Measurements from ENCODE around the gene NQO1. TPM values are rescaled to one million over a fixed set of nuclear protein-coding genes. Genes with fewer than 3 reads are reported as not detected.

Gene NQO1
- total and polyA plus RNA-seq, 2 of the 13 experiments (the other 11 are each of a cell fraction or from before 2014, with no cell fraction given): 464 to 1,060 TPM

- TF ChIP-seq, protein P1, sequence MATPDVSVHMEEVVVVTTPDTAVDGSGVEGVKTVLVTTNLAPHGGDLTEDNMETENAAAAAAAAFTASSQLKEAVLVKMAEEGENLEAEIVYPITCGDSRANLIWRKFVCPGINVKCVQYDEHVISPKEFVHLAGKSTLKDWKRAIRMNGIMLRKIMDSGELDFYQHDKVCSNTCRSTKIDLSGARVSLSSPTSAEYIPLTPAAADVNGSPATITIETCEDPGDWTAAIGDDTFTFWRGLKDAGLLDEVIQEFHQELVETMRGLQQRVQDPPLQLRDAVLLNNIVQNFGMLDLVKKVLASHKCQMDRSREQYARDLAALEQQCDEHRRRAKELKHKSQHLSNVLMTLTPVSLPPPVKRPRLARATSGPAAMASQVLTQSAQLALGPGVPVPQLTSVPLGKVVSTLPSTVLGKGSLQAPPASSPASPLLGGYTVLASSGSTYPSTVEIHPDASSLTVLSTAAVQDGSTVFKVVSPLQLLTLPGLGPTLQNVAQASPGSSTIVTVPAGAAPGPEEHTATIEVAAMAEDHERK (CRISPR knock-in tag; IDR thresholded peaks at IDR 0.05; ENCODE audit: low read depth): no peak
- TF ChIP-seq, protein P2, sequence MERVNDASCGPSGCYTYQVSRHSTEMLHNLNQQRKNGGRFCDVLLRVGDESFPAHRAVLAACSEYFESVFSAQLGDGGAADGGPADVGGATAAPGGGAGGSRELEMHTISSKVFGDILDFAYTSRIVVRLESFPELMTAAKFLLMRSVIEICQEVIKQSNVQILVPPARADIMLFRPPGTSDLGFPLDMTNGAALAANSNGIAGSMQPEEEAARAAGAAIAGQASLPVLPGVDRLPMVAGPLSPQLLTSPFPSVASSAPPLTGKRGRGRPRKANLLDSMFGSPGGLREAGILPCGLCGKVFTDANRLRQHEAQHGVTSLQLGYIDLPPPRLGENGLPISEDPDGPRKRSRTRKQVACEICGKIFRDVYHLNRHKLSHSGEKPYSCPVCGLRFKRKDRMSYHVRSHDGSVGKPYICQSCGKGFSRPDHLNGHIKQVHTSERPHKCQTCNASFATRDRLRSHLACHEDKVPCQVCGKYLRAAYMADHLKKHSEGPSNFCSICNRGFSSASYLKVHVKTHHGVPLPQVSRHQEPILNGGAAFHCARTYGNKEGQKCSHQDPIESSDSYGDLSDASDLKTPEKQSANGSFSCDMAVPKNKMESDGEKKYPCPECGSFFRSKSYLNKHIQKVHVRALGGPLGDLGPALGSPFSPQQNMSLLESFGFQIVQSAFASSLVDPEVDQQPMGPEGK (CRISPR knock-in tag; IDR thresholded peaks at IDR 0.05): peak; percentile 45; the same call in 1 of the 2 replicates
- no peak for TF ChIP-seq MIXL1 (CRISPR knock-in tag; IDR thresholded peaks at IDR 0.05)
- TF ChIP-seq ZNF737 (CRISPR knock-in tag; IDR thresholded peaks at IDR 0.05; ENCODE audit: borderline replicate concordance): 0 out of 2 replicates have a peak, but pooled peaks have one; percentile 17
- 0 out of 2 replicates have a peak, but pooled peaks have one; percentile 35 for TF ChIP-seq ZNF567 (CRISPR knock-in tag; IDR thresholded peaks at IDR 0.05; ENCODE audit: borderline replicate concordance)
- no peak for TF ChIP-seq SMAD1 (CRISPR knock-in tag; IDR thresholded peaks at IDR 0.05; ENCODE audit: borderline replicate concordance, low read depth)
- no peak for TF ChIP-seq ZNF414 (CRISPR knock-in tag; IDR thresholded peaks at IDR 0.05)
- TF ChIP-seq RFXANK (CRISPR knock-in tag; IDR thresholded peaks at IDR 0.05): no peak
- TF ChIP-seq MBD4 (IDR thresholded peaks at IDR 0.05; ENCODE audit: borderline replicate concordance, low read length): no peak
- TF ChIP-seq POLR2AphosphoS5 (IDR thresholded peaks at IDR 0.05; ENCODE audit: low read depth, low read length): peak; percentile 92; the same call in 1 of the 2 replicates
- no peak for TF ChIP-seq SRSF1 (optimal IDR thresholded peaks at IDR 0.05; ENCODE audit: low read depth, low read length)
- TF ChIP-seq ZNF570 (CRISPR knock-in tag; IDR thresholded peaks at IDR 0.05; ENCODE audit: borderline replicate concordance): no peak
- peak; percentile 62; the same call in 1 of the 2 replicates for TF ChIP-seq ZNF614 (CRISPR knock-in tag; IDR thresholded peaks at IDR 0.05; ENCODE audit: borderline replicate concordance)
- TF ChIP-seq ZNF232 (CRISPR knock-in tag; IDR thresholded peaks at IDR 0.05; ENCODE audit: borderline replicate concordance): peak; percentile 45; the same call in 1 of the 2 replicates
- TF ChIP-seq GZF1 (CRISPR knock-in tag; IDR thresholded peaks at IDR 0.05): 0 out of 2 replicates have a peak, but pooled peaks have one; percentile 34
- TF ChIP-seq ZNF720 (CRISPR knock-in tag; IDR thresholded peaks at IDR 0.05): no peak
- TF ChIP-seq RFX1 (IDR thresholded peaks at IDR 0.05): peak; percentile 95
- TF ChIP-seq FOSL2 (CRISPR knock-in tag; IDR thresholded peaks at IDR 0.05): no peak; the same call in none of the 2 replicates
- peak; percentile 98 to 99 for TF ChIP-seq POLR2A (IDR thresholded peaks at IDR 0.05; ENCODE audit: insufficient read depth in 1 of 2, low read depth in 2 of 2, low read length in 2 of 2)
- TF ChIP-seq, protein P3, sequence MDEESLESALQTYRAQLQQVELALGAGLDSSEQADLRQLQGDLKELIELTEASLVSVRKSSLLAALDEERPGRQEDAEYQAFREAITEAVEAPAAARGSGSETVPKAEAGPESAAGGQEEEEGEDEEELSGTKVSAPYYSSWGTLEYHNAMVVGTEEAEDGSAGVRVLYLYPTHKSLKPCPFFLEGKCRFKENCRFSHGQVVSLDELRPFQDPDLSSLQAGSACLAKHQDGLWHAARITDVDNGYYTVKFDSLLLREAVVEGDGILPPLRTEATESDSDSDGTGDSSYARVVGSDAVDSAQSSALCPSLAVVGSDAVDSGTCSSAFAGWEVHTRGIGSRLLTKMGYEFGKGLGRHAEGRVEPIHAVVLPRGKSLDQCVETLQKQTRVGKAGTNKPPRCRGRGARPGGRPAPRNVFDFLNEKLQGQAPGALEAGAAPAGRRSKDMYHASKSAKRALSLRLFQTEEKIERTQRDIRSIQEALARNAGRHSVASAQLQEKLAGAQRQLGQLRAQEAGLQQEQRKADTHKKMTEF (CRISPR knock-in tag; IDR thresholded peaks at IDR 0.05): peak; percentile 80
- no peak for TF ChIP-seq CTCF (CRISPR knock-in tag; IDR thresholded peaks at IDR 0.05)
Measured at GRCh38 chr16:69726313-69727060, at the start of gene NQO1 (continued).

Measured in HepG2 (cell line).